BE2C (cell line): ENCODE measurements around the gene SRD5A2.

Experiments
- DNase-seq: peaks from one replicate; pipeline ENCODE4 v3.0.0-alpha.2; 2020
- H3K27me3 ChIP-seq: fragments of 250-450 bp; sonication (Bioruptor Pico); 2 replicates; pipeline ENCODE4 v1.5.1; 2020; ENCODE audit warnings: mild to moderate bottlenecking
- H3K36me3 ChIP-seq: fragments of 250-450 bp; sonication (Bioruptor Pico); 2 replicates; pipeline ENCODE4 v1.5.1; 2020; ENCODE audit warnings: mild to moderate bottlenecking
- H3K4me1 ChIP-seq: fragments of 250-450 bp; sonication (Bioruptor Pico); 2 replicates; pipeline ENCODE4 v1.5.1; 2020
- H3K4me3 ChIP-seq: 2 replicates; pipeline ENCODE4 v1.5.1; 2011; ENCODE audit warnings: low read depth, low read length
- H3K9me3 ChIP-seq: fragments of 250-450 bp; sonication (Bioruptor Pico); 2 replicates; pipeline ENCODE4 v1.5.1; 2020
- CTCF ChIP-seq: IDR thresholded peaks from 2 replicates; pipeline ENCODE4 v1.5.1; 2012; ENCODE audit warnings: mild to moderate bottlenecking, low read depth, low read length

SRD5A2 gene

DNA sequence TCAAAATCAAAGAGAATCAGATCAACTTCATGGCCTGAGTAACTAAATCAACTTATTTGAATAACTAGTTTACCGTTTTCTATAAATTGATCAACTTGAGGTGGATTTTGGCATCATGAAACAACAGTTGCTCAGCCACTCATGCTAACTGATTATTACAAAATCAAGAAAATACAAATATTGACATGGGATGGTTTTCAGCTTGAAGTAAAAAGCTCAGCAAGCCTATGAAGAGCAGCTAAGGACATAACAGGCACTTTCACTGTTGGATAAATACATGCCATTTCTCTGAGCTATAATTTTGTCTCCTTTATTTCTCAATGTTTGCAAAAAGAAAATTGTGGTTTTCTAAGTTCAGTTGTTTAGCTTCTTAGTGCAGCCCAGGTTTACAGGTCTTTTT is 18.9 kb downstream of the SRD5A2 start:
- TF ChIP-seq CTCF = no peak
- no peak overlapping the region for H3K4me3 ChIP-seq

GRCh38 chr2:31558401-31559295 is 22.1 kb downstream of the SRD5A2 start:
- DNase-seq = no peak
- no peaks in the 10 kb centered on the region for H3K36me3 ChIP-seq
- no peaks in the 10 kb centered on the region for H3K9me3 ChIP-seq
- no peaks in the 10 kb centered on the region for H3K27me3 ChIP-seq
- H3K4me3 ChIP-seq = no peak overlapping the region
- H3K4me1 ChIP-seq = no peaks in the 10 kb centered on the region
- TF ChIP-seq CTCF = no peak

More for the DNA sequence above, 18.9 kb downstream of the SRD5A2 start:
- no peak for DNase-seq
- Histone ChIP-seq H3K4me1 (no peaks in the 10 kb centered on the region), H3K9me3 (no peaks in the 10 kb centered on the region), H3K27me3 (no peaks in the 10 kb centered on the region), H3K36me3 (no peaks in the 10 kb centered on the region)

GRCh38 chr2:31556940-31557339 is 23.8 kb downstream of the SRD5A2 start:
- no peak for TF ChIP-seq CTCF
- no peaks in the 10 kb centered on the region for H3K36me3 ChIP-seq
- H3K4me3 ChIP-seq = no peak overlapping the region
- no peaks in the 10 kb centered on the region for H3K9me3 ChIP-seq
- no peaks in the 10 kb centered on the region for H3K4me1 ChIP-seq
- no peaks in the 10 kb centered on the region for H3K27me3 ChIP-seq
- DNase-seq = no peak

DNA sequence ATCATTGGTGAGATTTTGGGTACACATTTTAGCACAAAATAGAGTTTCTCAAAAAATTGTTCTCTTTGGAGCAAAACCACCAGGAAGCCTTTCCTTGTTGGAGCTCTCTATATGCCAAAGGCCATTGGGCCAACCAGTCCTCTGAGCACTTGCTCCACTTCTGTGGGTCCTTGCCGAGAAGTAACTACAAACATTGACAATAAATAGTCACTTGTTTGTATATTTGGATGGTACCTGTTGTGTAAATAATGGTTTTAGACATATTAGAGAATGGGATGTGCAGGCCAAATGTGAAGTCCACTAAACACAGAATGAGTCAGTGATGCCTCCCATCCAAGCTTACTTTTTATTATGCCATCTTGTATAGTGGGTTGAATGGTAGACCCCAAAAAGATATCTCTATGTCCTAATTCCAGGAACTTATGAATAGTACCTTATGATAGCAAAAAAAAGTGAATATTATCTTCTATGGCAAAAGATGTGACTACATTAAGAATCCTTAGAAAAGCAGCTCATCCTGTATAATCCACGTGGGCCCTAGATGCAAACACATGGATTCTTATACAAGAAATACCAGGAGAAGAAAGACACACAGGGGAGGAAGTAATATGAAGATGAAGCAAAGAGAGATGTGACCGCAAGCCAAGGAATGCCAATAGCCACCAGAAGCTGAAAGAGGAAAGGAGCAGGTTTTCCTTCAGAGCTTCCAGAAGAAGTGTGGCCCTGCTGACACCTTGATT is 24.6 kb downstream of the SRD5A2 start:
- no peak overlapping the region for H3K4me3 ChIP-seq
- DNase-seq = no peak
- no peaks in the 10 kb centered on the region for H3K4me1 ChIP-seq
- no peak for TF ChIP-seq CTCF
- no peaks in the 10 kb centered on the region for H3K9me3 ChIP-seq
- H3K27me3 ChIP-seq = no peaks in the 10 kb centered on the region
- H3K36me3 ChIP-seq = no peaks in the 10 kb centered on the region

GRCh38 chr2:31553362-31553761 is 27.4 kb downstream of the SRD5A2 start:
- no peak for TF ChIP-seq CTCF
- no peaks in the 10 kb centered on the region for H3K27me3 ChIP-seq
- H3K9me3 ChIP-seq = no peaks in the 10 kb centered on the region
- no peaks in the 10 kb centered on the region for H3K36me3 ChIP-seq
- no peak overlapping the region for H3K4me3 ChIP-seq
- no peaks in the 10 kb centered on the region for H3K4me1 ChIP-seq
- no peak for DNase-seq

- DNase-seq = no peak
- H3K4me3 ChIP-seq = no peak overlapping the region
- no peaks in the 10 kb centered on the region for H3K9me3 ChIP-seq
- H3K27me3 ChIP-seq = no peaks in the 10 kb centered on the region
- no peaks in the 10 kb centered on the region for H3K4me1 ChIP-seq
- no peaks in the 10 kb centered on the region for H3K36me3 ChIP-seq
- TF ChIP-seq CTCF = no peak
Observed at GRCh38 chr2:31547485-31547884, 33.3 kb downstream of the SRD5A2 start.
